ENCODE results near the gene SH3RF3. TPM values are rescaled to one million over a fixed set of nuclear protein-coding genes. Genes with fewer than 3 reads are reported as not detected.

SH3RF3 gene
- total RNA-seq, 1 experiment from 2014 or later = not detected

DNA sequence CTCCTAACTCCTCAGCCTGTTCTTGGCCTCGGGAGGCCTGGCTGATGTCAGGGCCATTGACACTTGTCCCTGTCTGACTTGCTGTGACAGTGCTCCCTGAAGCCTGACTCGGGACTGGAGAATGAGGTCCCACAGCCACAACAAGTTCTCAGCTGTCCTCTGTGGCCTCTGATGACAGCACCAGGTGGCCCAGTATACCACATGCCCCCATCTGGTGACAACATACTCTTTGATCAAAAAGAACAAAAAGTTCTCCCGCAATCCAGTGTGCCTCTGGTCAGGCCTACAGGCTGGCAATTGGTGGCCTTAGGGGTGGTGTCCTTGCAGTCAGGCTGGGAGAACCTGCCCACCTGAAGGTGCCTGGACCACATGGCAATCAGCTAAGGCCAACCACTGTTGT lies 382.2 kb downstream of the SH3RF3 start:
- BruUV-seq (replicated peaks) = no TSS peak
- H3K27ac ChIP-seq (ENCODE audit: low read depth, low read length) = no peak overlapping the region
- H3K9ac ChIP-seq (ENCODE audit: low read length) = no peak overlapping the region
- H3K27me3 ChIP-seq (ENCODE audit: insufficient read depth, low read length) = no peaks in the 10 kb centered on the region
- no peaks in the 10 kb centered on the region for H3K36me3 ChIP-seq (ENCODE audit: control insufficient read depth in 1 of 2, insufficient read depth in 2 of 2, low read length in 2 of 2)
- no peak overlapping the region for H3K4me2 ChIP-seq (ENCODE audit: low read length)
- intact Hi-C loops (cut with micrococcal nuclease) = loop anchor here (5.0 kb wide), 1 partner anchor 654 kb away; no protein-coding TSS in a partner anchor
- ATAC-seq = no peak
- H3K4me1 ChIP-seq (ENCODE audit: control insufficient read depth in 1 of 2, insufficient read depth in 2 of 2, low read length in 2 of 2) = no peaks in the 10 kb centered on the region; a peak in 1 of 4 replicates
- no peaks in the 10 kb centered on the region for H4K20me1 ChIP-seq (ENCODE audit: insufficient read depth)
- H2AFZ ChIP-seq (ENCODE audit: low read depth, low read length, poor library complexity, severe bottlenecking) = no peak overlapping the region
- no peaks in the 10 kb centered on the region for H3K9me3 ChIP-seq (ENCODE audit: control insufficient read depth in 1 of 2, insufficient read depth in 1 of 2, low read depth in 1 of 2, low read length in 2 of 2)
- H3K4me3 ChIP-seq (replicated peaks in 1 of 2; ENCODE audit: low read depth in 1 of 2, low read length in 2 of 2) = no peak overlapping the region
- ChIA-PET CTCF (interaction anchor here (1.2 to 2.4 kb wide), 5 partner anchors 9 to 657 kb away, joined by 3 to 19 read pairs (median 4); no protein-coding TSS in a partner anchor), POLR2A (no interaction called here), RAD21 (ENCODE audit: low non-redundant PET in 1 of 2, low total read pairs in 2 of 2, uncharacterized antibody in 2 of 2, unreplicated experiment in 2 of 2) (interaction anchor here in 1 of 2 experiments (1.1 kb wide), 1 partner anchor 61 kb away, joined by 4 read pairs; no protein-coding TSS in a partner anchor)
- H3K79me2 ChIP-seq (ENCODE audit: insufficient read depth, low read length) = no peaks in the 10 kb centered on the region
- DNase-seq (ENCODE audit: low read depth, low spot score) = no peak
- no peak for TF ChIP-seq ZNF274 (IDR thresholded peaks at IDR 0.05; ENCODE audit: low read depth, low read length)
- TF ChIP-seq, protein P1, sequence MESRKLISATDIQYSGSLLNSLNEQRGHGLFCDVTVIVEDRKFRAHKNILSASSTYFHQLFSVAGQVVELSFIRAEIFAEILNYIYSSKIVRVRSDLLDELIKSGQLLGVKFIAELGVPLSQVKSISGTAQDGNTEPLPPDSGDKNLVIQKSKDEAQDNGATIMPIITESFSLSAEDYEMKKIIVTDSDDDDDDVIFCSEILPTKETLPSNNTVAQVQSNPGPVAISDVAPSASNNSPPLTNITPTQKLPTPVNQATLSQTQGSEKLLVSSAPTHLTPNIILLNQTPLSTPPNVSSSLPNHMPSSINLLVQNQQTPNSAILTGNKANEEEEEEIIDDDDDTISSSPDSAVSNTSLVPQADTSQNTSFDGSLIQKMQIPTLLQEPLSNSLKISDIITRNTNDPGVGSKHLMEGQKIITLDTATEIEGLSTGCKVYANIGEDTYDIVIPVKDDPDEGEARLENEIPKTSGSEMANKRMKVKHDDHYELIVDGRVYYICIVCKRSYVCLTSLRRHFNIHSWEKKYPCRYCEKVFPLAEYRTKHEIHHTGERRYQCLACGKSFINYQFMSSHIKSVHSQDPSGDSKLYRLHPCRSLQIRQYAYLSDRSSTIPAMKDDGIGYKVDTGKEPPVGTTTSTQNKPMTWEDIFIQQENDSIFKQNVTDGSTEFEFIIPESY (IDR thresholded peaks at IDR 0.05; ENCODE audit: extremely low read depth, insufficient replicate concordance, low read length) = no peak
- no peak for TF ChIP-seq ZFX (IDR thresholded peaks at IDR 0.05)
- TF ChIP-seq EZH2 (IDR thresholded peaks at IDR 0.05) = no peak
- TF ChIP-seq JUND (IDR thresholded peaks at IDR 0.05) = no peak
- no peak for TF ChIP-seq ELF1 (IDR thresholded peaks at IDR 0.05; ENCODE audit: borderline replicate concordance, low read depth)
- TF ChIP-seq EZH2phosphoT487 (IDR thresholded peaks at IDR 0.05; ENCODE audit: borderline replicate concordance) = no peak
- TF ChIP-seq, protein P2, sequence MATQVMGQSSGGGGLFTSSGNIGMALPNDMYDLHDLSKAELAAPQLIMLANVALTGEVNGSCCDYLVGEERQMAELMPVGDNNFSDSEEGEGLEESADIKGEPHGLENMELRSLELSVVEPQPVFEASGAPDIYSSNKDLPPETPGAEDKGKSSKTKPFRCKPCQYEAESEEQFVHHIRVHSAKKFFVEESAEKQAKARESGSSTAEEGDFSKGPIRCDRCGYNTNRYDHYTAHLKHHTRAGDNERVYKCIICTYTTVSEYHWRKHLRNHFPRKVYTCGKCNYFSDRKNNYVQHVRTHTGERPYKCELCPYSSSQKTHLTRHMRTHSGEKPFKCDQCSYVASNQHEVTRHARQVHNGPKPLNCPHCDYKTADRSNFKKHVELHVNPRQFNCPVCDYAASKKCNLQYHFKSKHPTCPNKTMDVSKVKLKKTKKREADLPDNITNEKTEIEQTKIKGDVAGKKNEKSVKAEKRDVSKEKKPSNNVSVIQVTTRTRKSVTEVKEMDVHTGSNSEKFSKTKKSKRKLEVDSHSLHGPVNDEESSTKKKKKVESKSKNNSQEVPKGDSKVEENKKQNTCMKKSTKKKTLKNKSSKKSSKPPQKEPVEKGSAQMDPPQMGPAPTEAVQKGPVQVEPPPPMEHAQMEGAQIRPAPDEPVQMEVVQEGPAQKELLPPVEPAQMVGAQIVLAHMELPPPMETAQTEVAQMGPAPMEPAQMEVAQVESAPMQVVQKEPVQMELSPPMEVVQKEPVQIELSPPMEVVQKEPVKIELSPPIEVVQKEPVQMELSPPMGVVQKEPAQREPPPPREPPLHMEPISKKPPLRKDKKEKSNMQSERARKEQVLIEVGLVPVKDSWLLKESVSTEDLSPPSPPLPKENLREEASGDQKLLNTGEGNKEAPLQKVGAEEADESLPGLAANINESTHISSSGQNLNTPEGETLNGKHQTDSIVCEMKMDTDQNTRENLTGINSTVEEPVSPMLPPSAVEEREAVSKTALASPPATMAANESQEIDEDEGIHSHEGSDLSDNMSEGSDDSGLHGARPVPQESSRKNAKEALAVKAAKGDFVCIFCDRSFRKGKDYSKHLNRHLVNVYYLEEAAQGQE (IDR thresholded peaks at IDR 0.05; ENCODE audit: low read depth) = no peak
- TF ChIP-seq, protein P3, sequence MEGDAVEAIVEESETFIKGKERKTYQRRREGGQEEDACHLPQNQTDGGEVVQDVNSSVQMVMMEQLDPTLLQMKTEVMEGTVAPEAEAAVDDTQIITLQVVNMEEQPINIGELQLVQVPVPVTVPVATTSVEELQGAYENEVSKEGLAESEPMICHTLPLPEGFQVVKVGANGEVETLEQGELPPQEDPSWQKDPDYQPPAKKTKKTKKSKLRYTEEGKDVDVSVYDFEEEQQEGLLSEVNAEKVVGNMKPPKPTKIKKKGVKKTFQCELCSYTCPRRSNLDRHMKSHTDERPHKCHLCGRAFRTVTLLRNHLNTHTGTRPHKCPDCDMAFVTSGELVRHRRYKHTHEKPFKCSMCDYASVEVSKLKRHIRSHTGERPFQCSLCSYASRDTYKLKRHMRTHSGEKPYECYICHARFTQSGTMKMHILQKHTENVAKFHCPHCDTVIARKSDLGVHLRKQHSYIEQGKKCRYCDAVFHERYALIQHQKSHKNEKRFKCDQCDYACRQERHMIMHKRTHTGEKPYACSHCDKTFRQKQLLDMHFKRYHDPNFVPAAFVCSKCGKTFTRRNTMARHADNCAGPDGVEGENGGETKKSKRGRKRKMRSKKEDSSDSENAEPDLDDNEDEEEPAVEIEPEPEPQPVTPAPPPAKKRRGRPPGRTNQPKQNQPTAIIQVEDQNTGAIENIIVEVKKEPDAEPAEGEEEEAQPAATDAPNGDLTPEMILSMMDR (IDR thresholded peaks at IDR 0.05 in 2 of 3, conservative IDR thresholded peaks at IDR 0.05 in 1 of 3; ENCODE audit: borderline replicate concordance in 1 of 3, insufficient read depth in 1 of 3, low read depth in 2 of 3, low read length in 2 of 3) = no peak
- TF ChIP-seq, protein P4, sequence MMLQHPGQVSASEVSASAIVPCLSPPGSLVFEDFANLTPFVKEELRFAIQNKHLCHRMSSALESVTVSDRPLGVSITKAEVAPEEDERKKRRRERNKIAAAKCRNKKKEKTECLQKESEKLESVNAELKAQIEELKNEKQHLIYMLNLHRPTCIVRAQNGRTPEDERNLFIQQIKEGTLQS (IDR thresholded peaks at IDR 0.05) = no peak
- no peak for TF ChIP-seq YY1 (IDR thresholded peaks at IDR 0.05; ENCODE audit: extremely low read depth, insufficient replicate concordance, low read depth, low read length)
- no peak for TF ChIP-seq POLR2AphosphoS5 (IDR thresholded peaks at IDR 0.05; ENCODE audit: low read depth, low read length)
- TF ChIP-seq CEBPB (IDR thresholded peaks at IDR 0.05; ENCODE audit: low read depth) = no peak
- no peak for TF ChIP-seq POLR2A (IDR thresholded peaks at IDR 0.05; ENCODE audit: borderline replicate concordance, extremely low read depth, insufficient read depth, insufficient read length)
- TF ChIP-seq RAD21 (IDR thresholded peaks at IDR 0.05; ENCODE audit: low read depth) = no peak
- no peaks in the 10 kb centered on the region for H3K9me2 ChIP-seq (ENCODE audit: insufficient read depth)

Data from HCT116 (cell line).